HS-27A (cell line): ENCODE results near the gene FBXO41.

Source experiments
- DNase-seq: peaks from one replicate; pipeline ENCODE4 v3.0.0-alpha.2; 2012; ENCODE audit warnings: low read depth, missing footprints

FBXO41 gene

DNA sequence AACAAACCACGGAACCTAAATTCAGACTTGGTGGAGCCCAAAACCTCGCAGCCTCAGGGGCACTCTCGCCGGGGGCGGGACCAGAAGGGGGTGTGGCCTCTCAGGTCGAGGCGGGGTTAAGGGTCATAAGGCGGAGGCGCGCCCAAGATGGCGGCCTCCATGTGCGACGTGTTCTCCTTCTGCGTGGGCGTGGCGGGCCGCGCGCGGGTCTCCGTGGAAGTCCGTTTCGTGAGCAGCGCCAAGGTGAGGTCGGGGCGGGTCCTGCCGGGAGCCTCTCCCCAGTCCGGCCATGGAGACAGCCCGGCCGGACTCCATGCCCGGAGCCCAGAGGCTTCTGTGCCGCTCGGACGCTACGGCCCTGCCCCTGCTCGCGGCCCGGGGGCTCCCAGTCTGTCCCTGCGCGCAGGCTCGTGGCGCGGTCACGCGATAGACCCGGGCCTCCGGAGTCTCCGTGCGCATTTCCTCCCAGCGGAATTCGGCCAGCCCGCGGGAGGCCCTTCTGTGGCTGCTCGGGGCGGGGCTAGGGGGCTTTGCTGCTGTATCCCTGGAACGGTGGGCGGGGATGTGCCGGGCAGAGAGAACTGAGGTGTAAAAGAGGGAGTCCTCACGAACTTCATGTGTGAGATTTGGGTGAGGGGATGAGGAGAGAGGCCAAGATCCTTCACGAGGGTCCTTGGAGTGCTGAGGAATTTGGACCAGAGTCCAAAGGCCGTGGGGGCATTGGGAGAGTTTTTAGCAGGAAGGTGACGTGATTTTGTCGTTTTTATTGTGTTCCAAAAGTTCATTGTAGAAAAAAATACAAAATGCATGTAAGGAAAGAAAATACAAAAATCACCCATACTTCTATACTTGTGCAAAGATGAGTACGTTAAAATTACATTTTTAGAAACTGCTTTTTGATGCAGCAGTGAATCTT lies 69.9 kb downstream of the FBXO41 start, which contains the start of gene SMYD5:
Gene SMYD5 (plus strand): TSS at position 126 of the 916 bp plus-strand sequence. CDS start 22 bp downstream, at position 148.
- no peak for DNase-seq

DNA sequence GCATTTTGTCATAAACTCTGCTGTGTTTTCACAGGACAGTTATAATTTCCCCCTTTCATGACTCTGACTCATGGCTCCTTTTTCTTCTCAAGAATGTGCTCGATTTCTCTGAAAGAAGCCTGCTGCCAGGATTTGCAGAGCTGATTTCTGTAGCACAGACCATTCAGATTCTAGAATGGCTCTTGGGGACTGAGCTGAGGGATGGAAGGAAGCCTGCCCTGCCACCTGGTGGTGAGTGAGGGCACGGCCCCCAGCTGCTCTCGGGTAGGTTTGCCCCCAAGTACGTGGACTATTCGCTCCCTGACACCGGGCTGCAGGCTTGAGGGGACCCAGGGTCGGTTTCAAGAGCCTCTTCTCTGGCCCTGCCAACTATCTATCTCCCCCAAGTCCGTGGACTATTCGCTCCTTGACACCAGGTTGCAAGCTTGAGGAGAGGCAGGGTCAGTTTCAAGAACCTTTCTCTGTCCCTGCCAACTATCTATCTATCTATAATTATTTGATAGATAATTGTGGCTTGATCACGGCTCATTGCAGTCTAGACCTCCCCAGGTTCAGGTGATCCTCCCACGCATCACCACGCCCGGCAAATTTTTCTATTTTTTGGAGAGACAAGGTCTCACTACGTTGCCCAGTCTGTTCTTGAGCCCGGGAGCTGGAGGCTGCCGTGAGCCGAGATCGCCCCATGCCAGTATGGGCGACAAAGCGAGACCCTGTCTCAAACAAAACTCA lies 71.7 kb downstream of the FBXO41 start:
- no peak for DNase-seq

DNA sequence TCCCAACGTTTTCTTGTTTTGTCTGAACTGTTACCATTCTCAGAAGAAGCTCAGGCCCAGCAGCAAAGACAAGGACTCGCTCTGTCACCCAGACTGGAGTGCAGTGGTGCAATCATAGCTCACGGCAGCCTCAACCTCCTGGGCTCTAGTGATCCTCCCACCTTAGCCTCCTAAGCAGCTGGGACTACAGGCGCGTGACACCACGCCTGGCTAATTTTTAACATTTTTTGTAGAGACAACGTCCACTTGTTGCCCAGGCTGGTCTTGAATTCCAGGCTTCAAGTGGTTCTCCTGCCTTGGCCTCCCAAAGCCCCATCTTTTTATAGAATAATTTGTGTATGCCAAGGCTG lies 72.2 kb downstream of the FBXO41 start:
- DNase-seq: no peak

DNA sequence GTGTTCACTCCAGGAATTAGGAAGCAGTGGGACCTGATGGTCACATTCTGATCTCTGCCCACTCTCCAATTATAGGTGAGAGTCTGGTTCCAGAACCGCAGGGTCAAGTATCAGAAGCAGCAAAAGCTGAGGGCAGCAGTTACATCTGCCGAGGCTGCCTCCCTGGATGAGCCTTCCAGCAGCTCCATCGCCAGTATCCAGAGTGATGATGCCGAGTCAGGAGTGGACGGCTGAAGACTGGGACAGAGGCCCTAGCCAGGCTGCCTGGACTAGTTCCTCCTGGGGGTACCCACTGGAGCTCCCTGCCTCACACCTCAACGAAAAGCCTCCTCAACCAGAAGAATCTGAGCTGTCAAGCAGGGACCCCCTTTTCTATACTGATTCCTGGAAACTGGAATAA lies 73.6 kb downstream of the FBXO41 start:
- no peak for DNase-seq

DNA sequence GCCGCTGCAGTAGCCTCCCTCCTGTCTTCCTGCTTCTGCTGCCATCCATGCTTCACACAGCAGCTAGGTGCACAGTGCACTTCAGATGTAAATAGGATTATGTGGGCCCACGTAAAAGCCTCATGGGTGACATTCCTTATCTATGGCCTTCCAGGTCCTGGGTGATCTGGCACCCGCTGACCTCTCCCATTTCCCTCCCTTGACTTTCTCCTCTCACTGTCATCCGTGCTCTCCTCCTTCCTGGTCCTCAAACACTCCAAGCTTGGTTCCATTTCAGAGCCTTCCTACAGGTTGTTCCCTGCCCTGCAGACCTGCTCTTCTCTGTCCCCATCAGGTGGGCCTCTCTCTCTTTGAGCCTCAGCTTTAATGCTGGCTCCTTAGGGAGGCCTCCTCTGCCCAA lies 74.3 kb downstream of the FBXO41 start:
- DNase-seq: no peak

DNA sequence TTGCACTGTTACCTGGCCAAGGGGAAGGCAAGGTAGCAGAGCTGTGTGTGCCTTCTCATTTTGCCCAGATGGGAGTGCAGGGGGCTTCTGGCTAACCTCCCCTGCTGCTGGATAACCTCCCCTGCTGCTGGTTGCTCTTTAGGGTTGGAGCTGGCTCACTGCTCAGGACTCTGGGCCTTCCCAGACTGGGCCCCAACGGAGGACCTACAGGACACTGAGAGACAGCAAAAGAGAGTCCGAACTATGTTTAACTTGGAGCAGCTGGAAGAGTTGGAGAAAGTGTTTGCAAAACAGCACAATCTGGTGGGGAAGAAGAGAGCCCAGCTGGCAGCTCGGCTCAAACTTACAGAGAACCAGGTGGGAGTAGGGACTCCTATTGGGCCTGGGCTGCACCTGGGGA lies 76.0 kb downstream of the FBXO41 start:
- no peak for DNase-seq

DNA sequence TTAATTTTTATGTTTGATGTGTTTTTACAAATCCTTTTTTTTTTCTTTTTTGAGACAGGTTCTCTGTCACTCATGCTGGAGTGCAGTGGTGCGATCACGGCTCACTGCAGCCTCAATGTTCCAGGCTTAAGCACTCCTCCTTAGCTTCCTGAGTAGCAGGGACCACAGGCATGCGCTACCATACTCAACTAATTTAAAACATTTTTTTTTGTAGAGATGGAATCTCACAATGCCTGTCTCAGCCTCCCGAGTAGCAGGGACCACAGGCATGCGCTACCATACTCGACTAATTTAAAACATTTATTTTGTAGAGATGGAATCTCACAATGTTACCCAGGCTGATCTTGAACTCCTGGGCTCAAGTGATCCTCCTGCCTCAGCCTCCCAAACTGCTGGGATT lies 78.7 kb downstream of the FBXO41 start:
- no peak for DNase-seq
